GM19372 (cell line): Measurements from ENCODE around the gene LYPD4.
"Not testable (repeated sequence)": the region's sequence is repeated elsewhere in the genome, so short reads cannot be mapped to it uniquely, and the experiment has no call there.

ENCODE experiments used
- ATAC-seq: cut with Tn5 transposase; IDR thresholded peaks from one replicate; pipeline ENCODE4 v1.9.1; 2021; ENCODE audit warnings: mild to moderate bottlenecking, low read depth, moderate library complexity; ENCODE audit not compliant: unreplicated experiment

The LYPD4 gene

GRCh38 chr19:41804336-41804735 is 40.1 kb downstream of the LYPD4 start:
- ATAC-seq = no peak

DNA sequence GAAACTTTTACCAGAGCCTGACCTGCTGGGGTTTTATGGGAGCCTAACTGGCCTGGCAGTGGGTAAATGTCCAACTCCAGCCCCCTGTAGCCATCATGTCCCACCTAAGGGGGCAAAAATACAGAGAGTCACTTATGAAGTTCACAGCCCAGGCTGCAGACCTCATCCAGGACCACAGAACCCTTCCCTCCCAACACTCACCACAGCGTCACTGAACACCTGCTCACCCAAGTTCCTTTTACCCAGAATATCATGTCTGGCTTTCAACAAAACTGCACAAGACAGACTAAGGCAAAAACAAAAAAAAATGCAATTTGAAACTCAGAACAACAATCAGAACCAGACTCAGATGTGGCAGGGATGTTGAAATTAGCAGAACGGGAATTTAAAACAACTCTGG is 41.7 kb downstream of the LYPD4 start:
- ATAC-seq = no peak

DNA sequence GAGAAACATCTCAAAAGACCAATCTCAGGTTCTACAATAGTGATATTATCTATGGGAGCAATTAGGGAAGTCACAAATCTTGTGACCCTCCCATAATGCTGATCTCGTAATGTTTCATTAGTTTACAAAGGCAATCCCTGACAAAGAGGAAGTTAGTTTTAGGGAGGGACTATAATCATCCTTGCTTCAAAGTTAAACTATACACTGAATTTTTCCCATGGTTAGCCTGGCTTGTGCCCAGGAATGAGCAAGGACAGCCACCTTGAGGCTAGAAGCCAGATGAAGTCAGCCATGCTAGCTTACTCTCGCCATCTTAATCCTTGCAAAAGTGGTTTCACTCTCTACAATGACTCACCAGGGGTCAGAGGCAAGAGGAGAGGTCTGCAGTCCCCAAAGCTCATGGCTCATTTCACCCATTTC is 42.7 kb downstream of the LYPD4 start:
- ATAC-seq = no peak

- no peak for ATAC-seq
Observed at GRCh38 chr19:41801031-41801430, 43.5 kb downstream of the LYPD4 start.

DNA sequence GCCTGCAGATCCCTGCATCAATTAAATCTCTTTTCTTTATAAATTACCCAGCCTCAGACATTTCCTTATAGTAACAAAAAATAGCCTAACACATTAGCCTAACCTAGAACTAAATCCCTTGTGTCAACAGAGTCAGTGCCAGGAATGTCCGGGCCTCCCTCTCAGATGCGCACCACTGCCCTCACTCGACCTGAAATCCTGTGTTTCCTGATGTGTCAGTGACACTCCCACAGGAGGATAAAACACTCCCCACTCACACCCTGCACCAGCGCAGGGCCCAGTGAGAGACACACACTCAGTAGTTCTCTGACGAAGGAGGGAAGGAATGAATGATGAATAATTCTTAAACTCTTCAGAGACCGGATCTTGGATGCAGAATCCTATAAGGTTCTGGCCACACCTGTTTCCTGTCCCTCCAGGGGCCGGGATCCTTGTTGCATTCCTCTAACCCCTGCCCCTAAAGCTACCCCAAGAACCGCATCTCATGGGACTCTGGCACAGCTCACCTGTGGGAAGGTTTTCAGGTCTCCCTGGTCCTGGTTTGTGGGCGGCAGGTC is 45.0 kb downstream of the LYPD4 start:
- ATAC-seq = no peak

- no peak for ATAC-seq
Observed at GRCh38 chr19:41796901-41797300, 47.6 kb downstream of the LYPD4 start.

- no peak for ATAC-seq
Observed at GRCh38 chr19:41796362-41796761, 48.1 kb downstream of the LYPD4 start, which contains the start of gene CEACAM3. Gene CEACAM3 (plus strand): TSS chr19:41796587. CDS start chr19:41796678, 91 bp downstream.

DNA sequence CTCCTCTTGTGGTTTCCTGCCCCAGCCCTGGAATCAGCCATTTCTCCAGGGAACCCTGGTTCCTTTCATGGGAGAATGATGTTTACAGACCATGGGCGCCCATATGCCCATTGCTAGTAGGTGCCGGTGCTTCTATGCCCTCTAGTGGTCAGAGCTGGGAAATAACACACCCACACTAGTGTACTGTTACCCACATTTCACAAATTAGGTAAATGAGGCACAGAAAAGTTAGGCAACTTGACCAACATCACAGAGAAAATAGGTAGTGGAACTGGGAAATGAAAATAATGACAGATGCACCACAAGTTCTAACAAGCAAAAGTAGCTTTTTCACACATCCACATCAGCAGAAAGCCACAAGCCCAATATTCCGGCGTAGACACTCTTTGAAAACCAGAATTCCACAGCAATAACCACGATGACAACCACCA is 49.4 kb downstream of the LYPD4 start:
- no peak for ATAC-seq

DNA sequence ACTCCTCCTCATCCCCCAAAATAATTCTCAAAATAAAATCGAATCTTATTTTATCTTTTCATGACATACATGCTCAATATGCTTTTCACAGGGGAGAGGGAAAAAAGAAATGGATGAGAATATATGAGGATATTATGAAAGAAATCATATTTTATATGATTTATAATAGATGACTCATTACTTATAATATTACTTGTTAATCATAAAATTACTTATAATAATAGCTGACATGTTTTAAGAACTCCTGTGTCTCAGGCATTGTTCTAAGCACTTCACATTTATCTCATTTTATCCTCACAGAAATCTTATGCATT is 51.1 kb downstream of the LYPD4 start:
- ATAC-seq = no peak

- ATAC-seq = no peak
Observed at GRCh38 chr19:41792513-41793413, 51.7 kb downstream of the LYPD4 start.

DNA sequence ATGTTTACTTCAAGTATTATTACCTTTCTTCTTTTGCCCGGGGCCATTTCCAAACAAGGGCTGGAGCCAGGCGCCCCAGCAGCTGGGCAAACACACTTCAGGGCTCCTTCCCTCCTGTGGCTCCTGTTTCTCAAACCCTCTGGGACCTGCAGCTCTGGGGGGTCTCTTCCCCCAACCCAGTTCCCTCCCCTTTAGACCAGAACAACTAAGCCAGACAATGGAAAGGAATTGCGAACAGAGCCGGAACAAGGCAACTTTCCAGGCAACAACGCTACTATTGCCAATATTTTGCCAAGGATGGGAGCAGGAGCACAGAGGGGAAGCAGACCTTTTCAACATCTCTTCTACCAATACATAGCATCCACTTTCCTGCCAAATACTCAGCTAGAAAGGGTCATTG is 55.4 kb downstream of the LYPD4 start:
- not testable (repeated sequence) for ATAC-seq

DNA sequence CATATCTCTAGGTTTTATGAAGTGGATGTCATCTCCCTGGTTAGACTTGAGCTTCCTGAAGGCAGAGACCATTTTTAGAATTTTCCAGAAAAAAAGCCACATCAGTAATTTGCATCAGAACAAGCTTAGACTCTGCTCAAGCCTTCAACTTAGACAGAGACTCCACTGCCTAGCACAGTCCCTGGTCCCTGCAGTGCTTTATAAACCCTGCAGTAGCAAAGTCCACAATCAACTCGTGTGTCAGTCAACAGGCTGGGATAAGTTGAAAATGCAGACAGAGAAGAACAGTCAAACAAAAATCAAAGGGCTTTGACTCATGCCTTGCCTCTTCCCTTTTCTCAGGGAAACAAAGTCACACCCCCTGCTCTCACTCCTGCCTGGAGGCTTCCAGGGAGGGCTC is 56.0 kb downstream of the LYPD4 start:
- not testable (repeated sequence) for ATAC-seq
